Mesendoderm (in vitro differentiated cells): ENCODE measurements around the gene ACVR1C.

Experiments
- DNase-seq: peaks from one replicate; pipeline ENCODE4 v3.0.0; 2013
- H2AK5ac ChIP-seq: 2 replicates; pipeline ENCODE4 v1.6.1; 2013; ENCODE audit warnings: low read length, inconsistent platforms
- H2BK120ac ChIP-seq: 2 replicates; pipeline ENCODE4 v1.6.1; 2013; ENCODE audit warnings: low read depth, mild to moderate bottlenecking, low read length, moderate library complexity, mixed read lengths
- H2BK15ac ChIP-seq: replicated peaks from 2 replicates; pipeline ENCODE4 v1.6.1; 2013; ENCODE audit warnings: low read depth, mild to moderate bottlenecking, moderate library complexity
- H2BK5ac ChIP-seq: 2 replicates; pipeline ENCODE4 v1.6.1; 2013; ENCODE audit warnings: low read length, inconsistent platforms
- H3K18ac ChIP-seq: 2 replicates; pipeline ENCODE4 v1.6.1; 2013; ENCODE audit warnings: mild to moderate bottlenecking, low read length, mixed read lengths
- H3K23ac ChIP-seq: one replicate; pipeline ENCODE4 v1.6.1; 2013; ENCODE audit warnings: low read length
- H3K27ac ChIP-seq: 2 replicates; pipeline ENCODE4 v1.5.1; 2013; ENCODE audit warnings: low read depth, mild to moderate bottlenecking, inconsistent platforms, low read length, moderate library complexity
- H3K27me3 ChIP-seq: 2 replicates; pipeline ENCODE4 v1.6.1; 2013; ENCODE audit warnings: low read length, control low read depth, mild to moderate bottlenecking, inconsistent platforms; ENCODE audit not compliant: insufficient read depth, poor library complexity
- H3K36me3 ChIP-seq: 2 replicates; pipeline ENCODE4 v1.6.1; 2013; ENCODE audit warnings: low read length, inconsistent platforms; ENCODE audit not compliant: control insufficient read depth, insufficient read depth
- H3K4ac ChIP-seq: one replicate; pipeline ENCODE4 v1.6.1; 2013; ENCODE audit warnings: low read depth, mild to moderate bottlenecking, low read length, moderate library complexity
- H3K4me1 ChIP-seq: 2 replicates; pipeline ENCODE4 v1.6.1; 2013; ENCODE audit warnings: low read depth, low read length, inconsistent platforms; ENCODE audit not compliant: control insufficient read depth
- H3K4me2 ChIP-seq: 2 replicates; pipeline ENCODE4 v1.6.1; 2013; ENCODE audit warnings: low read length
- H3K4me3 ChIP-seq: 2 replicates; pipeline ENCODE4 v1.5.1; 2013; ENCODE audit warnings: mild to moderate bottlenecking, low read length
- H3K56ac ChIP-seq: one replicate; pipeline ENCODE4 v1.6.1; 2013; ENCODE audit warnings: low read length
- H3K79me1 ChIP-seq: 2 replicates; pipeline ENCODE4 v1.6.1; 2013; ENCODE audit warnings: low read length, inconsistent platforms
- H3K79me2 ChIP-seq: 2 replicates; pipeline ENCODE4 v1.6.1; 2013; ENCODE audit warnings: mild to moderate bottlenecking, low read length; ENCODE audit not compliant: control insufficient read depth, insufficient read depth
- H3K9ac ChIP-seq: 2 replicates; pipeline ENCODE4 v1.6.1; 2013; ENCODE audit warnings: low read length, inconsistent platforms
- H4K5ac ChIP-seq: one replicate; pipeline ENCODE4 v1.6.1; 2013; ENCODE audit warnings: low read length
- H4K8ac ChIP-seq: one replicate; pipeline ENCODE4 v1.6.1; 2013; ENCODE audit warnings: low read depth, mild to moderate bottlenecking, control low read depth, low read length, moderate library complexity
- WGBS: extraction: QIAGEN DNeasy Blood & Tissue Kit; methylation state at CpG from one replicate; pipeline ENCODE4 v1.1.7; 2013; ENCODE audit warnings: low lambda C conversion rate, missing lambda C conversion rate; ENCODE audit not compliant: insufficient coverage; ENCODE audit errors: extremely low coverage; 5-methylcytosine and 5-hydroxymethylcytosine counted together

Gene ACVR1C

DNA sequence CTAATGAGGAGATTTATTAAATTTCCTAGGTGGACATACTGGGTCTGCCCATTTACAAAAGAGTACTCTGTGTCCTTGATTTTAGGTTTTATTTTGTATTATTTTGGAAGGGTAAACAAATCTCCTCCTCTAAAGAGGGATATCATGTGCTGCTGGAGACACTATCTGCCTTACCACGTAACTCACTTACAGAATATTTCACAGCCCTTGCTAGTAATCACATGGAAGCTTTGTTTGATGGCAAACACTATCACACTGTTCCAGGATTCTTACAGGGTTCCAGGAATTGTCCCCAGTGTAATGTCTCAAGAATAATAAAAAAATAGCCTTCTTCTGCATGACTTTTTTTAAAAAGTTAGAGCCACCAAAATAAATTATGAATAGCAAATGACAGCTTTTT is 29.2 kb upstream of the ACVR1C start:
- H3K23ac ChIP-seq = no peak overlapping the region
- no peaks in the 10 kb centered on the region for H3K4me1 ChIP-seq
- no peaks in the 10 kb centered on the region for H3K27me3 ChIP-seq
- no peak overlapping the region for H2BK5ac ChIP-seq
- H3K56ac ChIP-seq = no peak overlapping the region
- no peak overlapping the region for H3K4me3 ChIP-seq
- no peak overlapping the region for H2BK15ac ChIP-seq
- no peak for DNase-seq
- H3K79me1 ChIP-seq = no peaks in the 10 kb centered on the region
- no peak overlapping the region for H3K18ac ChIP-seq
- H3K79me2 ChIP-seq = no peaks in the 10 kb centered on the region
- no peak overlapping the region for H3K4ac ChIP-seq
- H3K9ac ChIP-seq = no peak overlapping the region
- no peak overlapping the region for H4K8ac ChIP-seq
- H4K5ac ChIP-seq = no peak overlapping the region
- H2AK5ac ChIP-seq = no peak overlapping the region
- WGBS = no CpG with 5 or more reads among the region's 1 CpG
- H3K27ac ChIP-seq = no peak overlapping the region
- H2BK120ac ChIP-seq = no peak overlapping the region
- H3K4me2 ChIP-seq = no peak overlapping the region
- H3K36me3 ChIP-seq = no peaks in the 10 kb centered on the region

GRCh38 chr2:157657101-157657500 is 28.4 kb upstream of the ACVR1C start:
- no CpG with 5 or more reads among the region's 4 CpGs for WGBS
- Histone ChIP-seq H3K9ac (no peak overlapping the region), H3K36me3 (no peaks in the 10 kb centered on the region), H4K8ac (no peak overlapping the region), H2BK5ac (no peak overlapping the region), H2BK120ac (no peak overlapping the region), H3K79me2 (no peaks in the 10 kb centered on the region), H3K79me1 (no peaks in the 10 kb centered on the region), H2AK5ac (no peak overlapping the region), H3K27ac (no peak overlapping the region), H3K4me1 (no peaks in the 10 kb centered on the region), H3K23ac (no peak overlapping the region), H3K4me2 (no peak overlapping the region), H2BK15ac (no peak overlapping the region), H3K4me3 (no peak overlapping the region), H3K56ac (no peak overlapping the region), H3K27me3 (no peaks in the 10 kb centered on the region), H3K4ac (no peak overlapping the region), H3K18ac (no peak overlapping the region), H4K5ac (no peak overlapping the region)
- no peak for DNase-seq

DNA sequence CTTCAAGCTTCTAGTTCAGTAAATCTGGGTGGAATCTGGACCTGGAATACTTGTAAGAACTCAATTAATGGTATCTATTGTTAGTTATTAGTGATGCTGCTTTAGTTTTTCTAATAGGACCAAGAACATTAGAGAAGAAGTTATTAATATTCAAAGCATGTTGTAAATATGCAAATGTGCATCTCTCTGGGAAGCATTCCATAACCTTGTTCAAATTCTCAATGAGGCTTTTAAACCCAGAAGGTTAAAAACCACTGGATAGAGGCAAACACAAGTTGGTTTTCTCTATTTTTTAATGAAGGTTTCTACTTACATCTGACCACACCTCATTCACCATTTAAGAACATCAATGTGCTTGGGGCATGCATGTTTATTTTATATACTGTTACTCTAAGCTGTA is 16.1 kb upstream of the ACVR1C start:
- no peak overlapping the region for H3K23ac ChIP-seq
- H3K27me3 ChIP-seq = no peaks in the 10 kb centered on the region
- H3K4me1 ChIP-seq = no peaks in the 10 kb centered on the region
- H2BK15ac ChIP-seq = no peak overlapping the region
- no peak overlapping the region for H3K4me2 ChIP-seq
- H3K36me3 ChIP-seq = no peaks in the 10 kb centered on the region
- DNase-seq = no peak
- H4K8ac ChIP-seq = no peak overlapping the region
- no peak overlapping the region for H4K5ac ChIP-seq
- H3K79me2 ChIP-seq = no peaks in the 10 kb centered on the region
- no peak overlapping the region for H2BK120ac ChIP-seq
- H3K18ac ChIP-seq = no peak overlapping the region
- H3K79me1 ChIP-seq = no peaks in the 10 kb centered on the region
- no peak overlapping the region for H3K56ac ChIP-seq
- H3K4me3 ChIP-seq = no peak overlapping the region
- H2BK5ac ChIP-seq = no peak overlapping the region
- H3K9ac ChIP-seq = no peak overlapping the region
- H3K27ac ChIP-seq = no peak overlapping the region
- H3K4ac ChIP-seq = no peak overlapping the region
- no peak overlapping the region for H2AK5ac ChIP-seq

GRCh38 chr2:157631861-157632260 is 3.2 kb upstream of the ACVR1C start:
- no peak overlapping the region for H4K5ac ChIP-seq
- H3K18ac ChIP-seq = no peak overlapping the region
- no peak overlapping the region for H2BK120ac ChIP-seq
- no peak overlapping the region for H2BK15ac ChIP-seq
- no peaks in the 10 kb centered on the region for H3K79me1 ChIP-seq
- H4K8ac ChIP-seq = no peak overlapping the region
- no peak overlapping the region for H3K4me3 ChIP-seq
- H2BK5ac ChIP-seq = no peak overlapping the region
- no peak overlapping the region for H2AK5ac ChIP-seq
- H3K4me1 ChIP-seq = no peaks in the 10 kb centered on the region
- DNase-seq = no peak
- H3K4me2 ChIP-seq = no peak overlapping the region
- H3K56ac ChIP-seq = no peak overlapping the region
- no CpG with 5 or more reads among the region's 2 CpGs for WGBS
- H3K23ac ChIP-seq = no peak overlapping the region
- H3K36me3 ChIP-seq = no peaks in the 10 kb centered on the region
- H3K79me2 ChIP-seq = no peaks in the 10 kb centered on the region
- H3K27ac ChIP-seq = no peak overlapping the region
- H3K27me3 ChIP-seq = peaks cover 9% of the 10 kb centered on the region
- H3K4ac ChIP-seq = no peak overlapping the region
- H3K9ac ChIP-seq = no peak overlapping the region

DNA sequence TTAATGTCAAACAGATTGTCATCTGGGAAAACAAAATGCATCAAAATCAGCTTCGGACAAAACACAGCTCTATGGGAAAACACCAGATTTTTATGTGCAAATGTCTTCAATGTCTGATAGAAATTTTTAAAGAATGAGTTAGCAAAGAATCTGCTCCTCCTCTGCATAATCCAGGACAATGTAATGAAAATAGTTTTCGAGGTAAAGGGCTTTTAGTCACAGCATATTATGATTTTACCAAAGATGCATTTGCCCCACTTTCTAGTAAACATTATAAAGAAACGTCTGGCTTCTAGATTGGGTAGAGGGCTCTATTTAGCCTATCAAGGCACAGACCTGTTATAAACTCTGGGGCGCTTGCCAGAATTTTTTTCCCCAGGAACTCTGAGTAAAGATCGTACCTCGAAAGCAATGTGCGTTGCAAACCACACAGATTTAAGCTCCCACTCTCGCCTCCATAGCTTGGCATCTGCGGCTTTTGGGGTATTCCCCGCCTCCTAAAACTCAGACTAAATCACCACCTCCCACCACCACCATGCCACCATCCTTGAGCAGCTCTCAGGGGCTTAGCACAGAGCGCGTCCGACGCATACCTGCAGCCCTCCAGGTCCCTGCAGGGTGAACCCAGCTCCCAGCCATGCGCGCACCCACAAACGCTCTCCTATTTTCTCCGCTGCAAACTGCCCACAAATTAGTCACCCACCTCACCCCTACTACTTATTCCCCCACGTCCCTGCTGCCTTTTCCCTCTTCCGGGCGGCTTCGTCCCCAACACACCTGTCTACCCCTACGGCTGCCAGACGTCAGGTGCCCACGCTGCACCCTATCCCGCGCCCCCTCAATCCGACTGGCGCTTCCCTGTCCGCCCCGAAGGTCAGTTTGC is 829 bp downstream of the ACVR1C start:
- Histone ChIP-seq H3K4me3 (no peak overlapping the region), H3K27me3 (peaks cover 11% of the 10 kb centered on the region), H4K8ac (no peak overlapping the region), H3K4me2 (peak overlapping the region; percentile 67), H3K27ac (no peak overlapping the region), H2BK15ac (no peak overlapping the region), H3K56ac (peak overlapping the region; percentile 56), H3K79me1 (no peaks in the 10 kb centered on the region), H2BK120ac (no peak overlapping the region), H2AK5ac (no peak overlapping the region), H3K4me1 (no peaks in the 10 kb centered on the region), H3K9ac (no peak overlapping the region), H2BK5ac (no peak overlapping the region), H3K23ac (no peak overlapping the region), H3K36me3 (no peaks in the 10 kb centered on the region), H3K79me2 (no peaks in the 10 kb centered on the region), H3K4ac (no peak overlapping the region), H3K18ac (no peak overlapping the region), H4K5ac (no peak overlapping the region)
- no CpG with 5 or more reads among the region's 31 CpGs for whole genome bisulfite sequencing
- DNase-seq = peak; percentile 3

GRCh38 chr2:157625296-157625695 is 3.4 kb downstream of the ACVR1C start:
- Histone ChIP-seq H2BK120ac (no peak overlapping the region), H2AK5ac (no peak overlapping the region), H3K79me1 (no peaks in the 10 kb centered on the region), H3K56ac (no peak overlapping the region), H3K4me2 (no peak overlapping the region), H3K27ac (no peak overlapping the region), H3K4ac (no peak overlapping the region), H3K23ac (no peak overlapping the region), H3K18ac (no peak overlapping the region), H4K8ac (no peak overlapping the region), H3K79me2 (no peaks in the 10 kb centered on the region), H3K27me3 (peaks cover 11% of the 10 kb centered on the region), H3K9ac (no peak overlapping the region), H3K36me3 (no peaks in the 10 kb centered on the region), H2BK5ac (no peak overlapping the region), H3K4me3 (no peak overlapping the region), H3K4me1 (no peaks in the 10 kb centered on the region), H2BK15ac (no peak overlapping the region), H4K5ac (no peak overlapping the region)
- no peak for DNase-seq
